Right atrium auricular region (tissue), 2 donors: Measurements from ENCODE around the gene LENG1. TPM values are rescaled to one million over a fixed set of nuclear protein-coding genes. Genes with fewer than 3 reads are reported as not detected.
"Not testable (repeated sequence)": the region's sequence is repeated elsewhere in the genome, so short reads cannot be mapped to it uniquely, and the experiment has no call there.

Experiments
- DNase-seq: peaks from one replicate; pipeline ENCODE4 v3.0.0-alpha.2; 2019; ENCODE audit warnings: low spot score
- H3K27ac ChIP-seq, 2 donors: fragments of 200-600 bp; sonication (generic); 1 replicate in 1 of 2; 2 replicates in 1 of 2; pipeline ENCODE4 v1.5.1; 2016 to 2019
- H3K27me3 ChIP-seq, 2 donors: fragments of 200-600 bp; sonication (generic); one replicate each; pipeline versions ENCODE4 v1.5.1 to v1.6.0; 2017 to 2019
- H3K36me3 ChIP-seq: fragments of 200-600 bp; sonication (generic); one replicate; pipeline ENCODE4 v1.5.1; 2016
- H3K4me1 ChIP-seq, 2 donors: fragments of 200-600 bp; sonication (generic); one replicate each; pipeline versions ENCODE4 v1.5.1 to v1.6.0; 2017 to 2019
- H3K4me3 ChIP-seq, 2 donors: fragments of 200-600 bp; sonication (generic); 1 replicate in 1 of 2; 2 replicates in 1 of 2; pipeline ENCODE4 v1.5.1; 2017 to 2019; ENCODE audit warnings: mild to moderate bottlenecking in 1 of 2, moderate library complexity in 1 of 2
- H3K9me3 ChIP-seq, 2 donors: fragments of 200-600 bp; sonication (generic); one replicate each; pipeline ENCODE4 v1.5.1; 2019
- CTCF ChIP-seq, 2 donors: fragments of 200-600 bp; sonication (generic); IDR thresholded peaks; one replicate each; pipeline ENCODE4 v1.5.1; 2019; ENCODE audit warnings: antibody characterized with exemption in 2 of 2
- total RNA-seq, 2 donors: library from RNA; depleted of rRNA; stranded (reverse); fragments of >200 nt; gene quantifications; one replicate each; pipeline ENCODE4 v1.1.0, GENCODE V29; 2016

LENG1 gene
- 10 to 100 TPM in 1 of 2 donors, 1 to 10 TPM in 1; 6.3 to 10.0 TPM for total RNA-seq

- H3K4me3 ChIP-seq = peak within 1 kb of the TSS; percentile 65 to 79
- H3K4me1 ChIP-seq = peaks cover 0 to 45% of the 10 kb centered on the region in 2 donors
- TF ChIP-seq CTCF (IDR thresholded peaks at IDR 0.05) = peak in 1 of 2 donors; percentile 64
- H3K27ac ChIP-seq = peak within 1 kb of the TSS; percentile 96
- no peaks in the 10 kb centered on the region for H3K9me3 ChIP-seq
- no peaks in the 10 kb centered on the region for H3K27me3 ChIP-seq
- DNase-seq = peak; percentile 100
- H3K36me3 ChIP-seq = peaks cover 36% of the 10 kb centered on the region
Observed at GRCh38 chr19:54159352-54160181, at the start of gene LENG1. TSS of gene LENG1 (minus strand) at chr19:54159721. CDS start at chr19:54159695, 26 bp downstream.

- H3K27ac ChIP-seq = peak overlapping the region; percentile 71 to 74
- DNase-seq = no peak
- H3K9me3 ChIP-seq = no peaks in the 10 kb centered on the region
- peaks cover 0 to 70% of the 10 kb centered on the region in 2 donors for H3K4me1 ChIP-seq
- no peak for TF ChIP-seq CTCF (IDR thresholded peaks at IDR 0.05)
- no peak overlapping the region for H3K4me3 ChIP-seq
- peaks cover 47% of the 10 kb centered on the region for H3K36me3 ChIP-seq
- H3K27me3 ChIP-seq = no peaks in the 10 kb centered on the region
Observed at GRCh38 chr19:54208784-54209057, 49.2 kb upstream of the LENG1 start.

GRCh38 chr19:54207983-54208783, 48.7 kb upstream of the LENG1 start:
- no peak for TF ChIP-seq CTCF (IDR thresholded peaks at IDR 0.05)
- Histone ChIP-seq H3K4me3 (no peak overlapping the region), H3K36me3 (peaks cover 53% of the 10 kb centered on the region), H3K27ac (peak overlapping the region; percentile 71 to 74), H3K9me3 (no peaks in the 10 kb centered on the region), H3K4me1 (peaks cover 0 to 76% of the 10 kb centered on the region in 2 donors), H3K27me3 (no peaks in the 10 kb centered on the region)
- peak; percentile 88 for DNase-seq

- no peak for DNase-seq
Observed at GRCh38 chr19:54207676-54207982, 48.1 kb upstream of the LENG1 start.

GRCh38 chr19:54207193-54207592, 47.7 kb upstream of the LENG1 start:
- H3K27me3 ChIP-seq, DNase-seq, H3K4me3 ChIP-seq, H3K9me3 ChIP-seq: not testable (repeated sequence)
- Histone ChIP-seq H3K4me1 (peaks cover 0 to 86% of the 10 kb centered on the region in 2 donors), H3K27ac (peak overlapping the region; percentile 51 to 57), H3K36me3 (peaks cover 62% of the 10 kb centered on the region)

More at GRCh38 chr19:54207676-54207982, 48.1 kb upstream of the LENG1 start:
- H3K4me1 ChIP-seq = peaks cover 0 to 81% of the 10 kb centered on the region in 2 donors
- no peaks in the 10 kb centered on the region for H3K9me3 ChIP-seq
- TF ChIP-seq CTCF (IDR thresholded peaks at IDR 0.05) = no peak
- H3K27me3 ChIP-seq = no peaks in the 10 kb centered on the region
- H3K36me3 ChIP-seq = peaks cover 58% of the 10 kb centered on the region
- no peak overlapping the region for H3K4me3 ChIP-seq
- H3K27ac ChIP-seq = peak overlapping the region; percentile 51 to 57

- no peaks in the 10 kb centered on the region for H3K9me3 ChIP-seq
- no peak for TF ChIP-seq CTCF (IDR thresholded peaks at IDR 0.05)
- peak overlapping the region; percentile 36 to 57 for H3K27ac ChIP-seq
Observed at GRCh38 chr19:54206831-54207177, 47.3 kb upstream of the LENG1 start.

More at GRCh38 chr19:54206831-54207177, 47.3 kb upstream of the LENG1 start:
- DNase-seq = no peak
- Histone ChIP-seq H3K36me3 (peaks cover 66% of the 10 kb centered on the region), H3K4me3 (no peak overlapping the region), H3K27me3 (no peaks in the 10 kb centered on the region), H3K4me1 (peaks cover 0 to 89% of the 10 kb centered on the region in 2 donors)
